GM21529 (cell line): ENCODE results near the gene CNTFR.

Experiments
- ATAC-seq: cut with Tn5 transposase; IDR thresholded peaks from one replicate; pipeline ENCODE4 v1.9.1; 2021; ENCODE audit not compliant: unreplicated experiment

CNTFR gene

DNA sequence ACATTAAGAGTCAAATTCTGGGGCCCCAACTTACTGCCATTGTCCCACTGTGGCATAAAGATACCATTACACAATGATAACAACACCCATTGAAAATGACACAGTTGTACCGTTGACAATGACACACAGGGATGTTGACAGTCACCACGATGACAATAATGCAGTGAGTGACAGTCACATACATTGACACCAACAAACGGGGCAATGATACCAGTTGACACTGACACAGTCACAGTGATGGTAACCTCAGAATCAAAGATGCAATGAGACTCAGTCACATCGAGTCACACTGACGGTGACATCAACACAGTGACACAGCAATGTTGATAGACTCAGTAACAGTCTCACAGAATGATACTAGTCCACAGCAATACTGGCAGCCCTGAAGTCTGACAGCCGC is 16.9 kb downstream of the CNTFR start:
- ATAC-seq, result no peak

DNA sequence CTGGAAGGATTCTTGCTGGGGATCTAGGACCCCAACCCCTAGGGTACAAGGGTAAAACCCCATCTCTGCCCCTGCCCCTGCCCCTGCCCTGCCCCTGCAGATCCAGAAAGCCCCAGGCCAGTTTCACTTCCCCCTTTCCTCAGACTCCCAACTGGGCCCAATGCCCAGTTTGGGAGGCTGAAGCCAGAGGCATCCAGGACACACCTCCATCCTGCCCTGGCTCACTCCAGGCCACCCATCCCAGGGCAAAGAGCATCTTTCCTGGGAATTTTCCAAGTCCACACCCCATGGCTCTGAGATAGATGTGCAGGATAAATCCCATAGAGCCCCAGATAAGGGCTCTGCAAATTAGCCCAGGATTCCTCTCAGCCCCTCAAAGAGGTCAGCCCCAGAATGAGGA is 17.4 kb downstream of the CNTFR start:
- ATAC-seq, result no peak

DNA sequence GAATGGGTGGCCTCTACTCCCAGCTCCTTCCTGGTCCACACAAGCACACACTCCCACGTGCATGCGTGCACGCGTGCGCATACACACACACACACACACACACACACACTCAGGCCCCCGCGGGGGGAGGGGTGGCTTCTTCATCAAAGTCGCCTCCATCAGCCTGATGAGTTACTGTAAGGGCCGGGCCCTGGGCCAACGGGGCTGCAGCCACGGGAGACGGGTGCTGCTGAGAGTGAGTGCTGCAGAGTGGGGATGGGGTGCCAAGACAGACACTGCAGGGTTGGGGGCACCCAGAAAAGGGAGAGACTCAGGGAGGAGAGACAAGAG is 18.1 kb downstream of the CNTFR start:
- no peak for ATAC-seq

DNA sequence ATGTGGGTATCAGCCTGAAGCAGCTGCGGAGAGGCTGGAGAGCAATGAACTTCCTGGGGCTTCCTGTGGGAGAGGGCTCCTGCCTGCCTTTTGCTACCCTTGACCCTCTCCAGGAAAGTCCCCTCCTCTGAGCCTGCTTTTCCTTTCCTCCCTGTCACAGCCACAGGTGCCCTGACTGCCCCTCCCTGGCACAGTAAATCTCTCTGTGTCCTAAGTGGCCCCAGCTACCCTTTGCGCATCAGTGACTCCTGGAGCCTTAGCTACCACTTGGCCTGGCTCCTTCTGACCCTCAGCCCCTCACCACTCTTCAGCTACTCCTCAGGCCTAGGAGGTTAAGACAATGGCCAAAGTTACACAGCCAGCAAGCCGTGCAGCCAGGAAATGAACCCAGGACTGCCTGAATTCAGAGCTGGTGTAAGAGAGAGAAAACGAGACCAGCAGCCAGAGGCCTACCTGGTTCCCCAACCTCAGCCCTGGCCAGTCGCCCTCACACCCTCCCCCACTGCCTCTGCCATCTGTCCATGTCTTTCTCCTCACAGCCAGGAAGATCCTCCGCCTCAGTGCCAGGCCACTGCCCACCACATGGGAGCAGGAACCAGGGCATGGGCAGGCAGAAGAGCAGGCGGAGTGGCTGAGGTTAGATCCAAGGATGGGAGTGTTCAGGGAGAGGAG is 18.6 kb downstream of the CNTFR start:
- ATAC-seq, result no peak

DNA sequence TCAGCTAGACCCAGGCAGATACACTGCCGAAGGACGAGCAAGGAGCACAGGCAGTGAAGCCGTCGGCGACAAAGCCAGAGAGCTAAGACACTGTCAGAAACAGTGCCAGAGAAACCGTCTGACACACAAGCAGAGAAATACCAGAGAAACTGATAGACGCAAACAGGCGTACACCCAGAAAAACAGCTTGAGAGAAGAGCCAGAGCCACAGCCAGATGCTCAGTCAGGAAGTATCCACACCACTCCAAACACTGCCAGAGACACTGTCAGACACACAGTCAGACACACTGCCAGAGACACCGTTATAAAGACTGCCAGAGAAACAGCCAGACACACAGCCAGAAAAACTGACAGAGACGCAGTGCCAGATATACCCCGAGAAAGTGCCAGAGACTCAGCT is 19.1 kb downstream of the CNTFR start:
- no peak for ATAC-seq

DNA sequence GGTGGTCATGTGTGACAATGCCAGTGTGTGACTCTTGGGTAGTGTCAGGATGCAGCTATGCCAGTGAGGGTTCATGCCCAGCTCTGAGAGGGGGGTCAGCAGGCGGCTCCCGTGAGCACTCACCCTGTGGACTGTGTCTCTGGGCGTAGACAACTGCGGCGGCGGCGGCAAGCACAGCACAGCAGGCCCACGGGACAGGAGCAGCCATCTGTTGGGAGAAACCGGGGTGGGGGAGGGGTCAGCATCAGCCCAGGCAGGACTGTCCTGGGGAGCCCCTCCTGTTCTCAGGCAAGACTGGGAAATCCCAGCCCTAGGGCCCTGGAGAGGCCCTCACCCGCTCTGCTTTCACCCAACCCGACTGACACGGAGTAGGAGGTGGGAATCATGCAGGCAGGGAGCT is 20.8 kb downstream of the CNTFR start:
- no peak for ATAC-seq

DNA sequence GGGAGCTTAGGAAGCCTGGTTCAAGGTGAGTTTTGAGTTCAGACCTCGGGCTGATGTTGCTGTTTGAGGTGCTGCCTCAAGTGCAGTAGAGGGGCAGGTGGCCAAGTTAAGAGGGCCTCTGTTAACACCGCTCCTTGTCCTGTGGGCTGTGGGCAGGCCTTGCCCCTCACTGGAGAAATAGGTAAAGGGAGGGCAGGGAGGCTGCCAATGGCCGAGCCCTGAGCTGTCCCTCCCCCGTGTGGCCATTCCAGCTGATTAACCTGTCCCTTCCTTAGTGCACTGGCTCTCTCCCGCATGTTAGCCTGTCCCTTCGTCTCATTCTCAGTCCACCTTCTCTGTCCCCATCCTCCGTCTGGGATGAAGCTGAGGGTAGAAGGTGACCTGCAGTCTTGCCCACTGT is 21.4 kb downstream of the CNTFR start:
- ATAC-seq, result no peak

DNA sequence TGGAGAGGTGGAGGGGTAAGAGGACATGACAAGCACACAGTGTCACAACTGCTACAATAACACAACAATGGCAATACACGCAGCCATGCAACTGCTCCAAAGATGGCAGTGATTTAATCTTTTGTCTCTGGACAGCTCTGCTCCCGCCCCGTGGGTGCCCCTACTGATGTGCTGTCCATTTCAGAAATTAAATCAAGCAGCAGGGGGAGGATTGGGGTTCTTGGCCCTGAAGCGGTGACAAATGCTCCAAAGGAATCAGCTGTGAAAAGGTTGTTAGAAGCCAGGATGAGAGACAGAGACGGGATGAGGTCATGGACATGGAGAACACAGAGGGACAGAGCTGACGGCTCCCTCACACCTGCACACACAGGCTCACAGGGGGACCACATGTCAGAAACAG is 22.6 kb downstream of the CNTFR start:
- no peak for ATAC-seq

DNA sequence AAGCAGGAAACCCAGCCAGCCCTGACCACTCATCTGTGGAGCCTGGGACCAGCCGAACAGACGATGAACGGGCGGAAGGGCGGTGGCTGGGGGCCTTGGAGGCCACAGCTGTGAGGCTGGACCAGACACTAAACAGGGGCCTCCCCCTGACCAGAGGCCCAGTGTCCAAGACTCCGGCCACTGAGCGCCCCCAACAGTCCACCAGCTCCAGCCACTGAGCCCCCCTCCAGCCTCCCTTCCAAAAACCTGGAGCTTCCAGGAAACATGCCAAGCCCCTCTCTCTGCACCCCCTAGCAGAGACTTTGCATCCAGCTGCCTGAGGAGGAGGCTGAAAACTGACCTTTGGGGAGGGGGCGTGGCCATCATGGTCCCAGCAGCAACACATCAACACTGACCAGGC is 23.2 kb downstream of the CNTFR start:
- no peak for ATAC-seq

DNA sequence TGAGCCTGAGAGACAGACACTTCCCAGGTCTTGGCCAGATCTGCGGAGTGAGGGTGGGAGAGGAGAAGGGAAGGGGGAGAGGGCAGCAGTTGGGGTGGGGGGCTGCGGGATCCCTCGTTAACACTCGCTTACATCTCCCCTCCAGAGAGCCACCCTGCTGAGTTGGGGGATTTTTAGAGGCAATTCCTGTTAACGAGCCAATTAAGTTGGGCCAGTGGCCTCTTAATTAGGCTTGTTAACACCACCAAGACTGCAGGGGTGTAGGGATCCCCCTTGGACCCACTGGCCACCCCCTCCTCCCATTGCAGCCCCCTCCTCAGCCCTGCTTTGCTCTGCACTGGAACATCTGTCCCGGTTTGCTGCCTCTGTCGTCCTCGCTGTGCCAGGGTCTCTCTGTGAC is 23.7 kb downstream of the CNTFR start:
- no peak for ATAC-seq

DNA sequence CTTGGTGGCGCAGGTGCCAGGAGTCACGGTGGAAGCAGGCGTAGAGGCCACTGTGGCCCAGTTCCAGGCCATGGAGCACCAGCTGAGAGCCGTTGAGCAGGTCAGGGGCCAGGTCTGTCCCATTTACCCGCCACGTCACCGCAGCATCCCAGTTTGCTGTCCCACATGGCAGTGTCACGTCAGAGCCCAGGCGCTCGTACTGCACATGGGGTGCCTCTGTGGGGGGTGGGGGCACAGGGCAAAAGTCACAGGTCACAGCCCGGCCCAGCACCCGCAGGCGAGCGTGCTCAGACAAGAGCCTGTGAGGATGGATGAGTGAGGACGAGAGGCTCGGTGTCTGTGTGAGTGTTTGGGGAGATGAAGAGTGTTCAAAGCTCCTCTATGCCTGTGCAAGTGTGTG is 24.9 kb downstream of the CNTFR start:
- no peak for ATAC-seq

DNA sequence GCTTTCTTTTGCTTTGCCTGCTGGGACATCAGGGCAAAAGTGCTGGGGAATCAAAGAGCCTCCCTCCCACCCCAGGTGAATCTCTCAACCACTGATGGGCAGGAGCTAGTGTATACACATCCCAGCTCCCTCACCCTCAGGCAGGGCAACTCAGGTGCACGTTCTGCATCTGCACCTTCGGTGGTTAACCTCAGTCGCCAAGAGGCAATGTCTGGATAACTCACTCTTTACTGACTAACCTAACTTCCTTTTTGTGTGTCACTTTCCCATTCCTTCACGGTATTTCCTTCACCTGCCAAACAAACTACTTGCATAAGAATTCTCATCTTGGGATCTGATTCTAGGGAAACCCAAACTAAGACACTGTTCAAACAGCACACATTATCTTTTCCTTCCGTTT is 26.3 kb downstream of the CNTFR start:
- no peak for ATAC-seq

DNA sequence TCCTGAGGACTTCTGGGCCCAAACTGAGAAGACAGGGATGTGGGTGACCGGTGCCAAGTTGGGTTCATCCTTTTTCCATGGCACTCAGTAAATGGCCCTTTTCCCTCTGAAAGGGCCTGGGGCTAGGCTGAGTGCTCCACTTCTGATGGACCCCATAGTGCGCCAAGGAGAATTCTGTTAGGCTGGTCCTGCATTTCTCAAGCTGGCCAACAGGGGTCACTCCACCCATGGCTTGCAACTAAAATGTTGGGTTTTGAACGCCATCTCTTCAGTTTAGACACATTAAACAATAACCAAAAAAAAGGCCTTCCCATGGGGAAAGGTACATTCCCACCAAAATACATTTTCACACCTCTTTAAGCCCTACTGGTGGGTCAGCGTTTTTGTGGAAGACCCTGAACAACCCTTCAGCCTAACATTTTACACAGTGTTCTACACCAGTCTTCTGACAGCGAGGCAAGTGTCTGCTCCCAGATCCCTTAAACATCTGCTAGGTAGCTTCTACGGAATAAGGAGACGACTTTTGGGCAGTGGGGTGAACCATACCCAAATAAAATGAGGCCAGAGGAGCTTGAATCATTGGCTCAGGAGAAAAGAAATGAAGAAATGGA is 27.3 kb downstream of the CNTFR start:
- no peak for ATAC-seq

DNA sequence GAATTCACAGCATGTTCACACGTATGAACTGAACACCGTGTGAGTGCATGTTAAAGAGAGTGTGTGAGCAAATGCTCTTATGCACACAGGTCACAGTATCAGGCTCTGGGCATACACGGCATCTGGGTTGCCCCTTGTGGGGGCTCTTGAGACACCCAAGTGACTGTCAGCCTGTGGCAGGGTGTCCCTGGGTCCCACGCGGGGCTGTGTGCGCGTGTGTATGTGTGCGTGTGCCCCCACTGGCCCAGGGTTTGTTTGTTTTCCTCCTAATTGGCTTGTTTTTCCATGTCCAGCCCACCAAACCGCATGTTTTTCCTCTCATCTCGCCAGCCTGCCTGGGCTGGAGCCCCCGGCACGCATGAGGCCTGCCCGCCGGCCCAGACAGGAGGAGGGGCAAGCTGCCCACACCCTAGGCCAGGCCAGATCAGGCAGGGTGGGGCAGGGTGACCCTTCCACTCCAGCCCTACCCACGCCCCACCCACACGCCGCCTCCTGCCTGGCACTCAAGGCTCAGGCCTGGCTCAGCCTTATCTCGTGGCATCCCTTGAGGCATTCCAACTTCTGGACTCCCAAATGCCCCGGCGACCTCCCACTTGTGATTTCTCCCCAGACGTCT is 28.8 kb downstream of the CNTFR start:
- ATAC-seq, result no peak

DNA sequence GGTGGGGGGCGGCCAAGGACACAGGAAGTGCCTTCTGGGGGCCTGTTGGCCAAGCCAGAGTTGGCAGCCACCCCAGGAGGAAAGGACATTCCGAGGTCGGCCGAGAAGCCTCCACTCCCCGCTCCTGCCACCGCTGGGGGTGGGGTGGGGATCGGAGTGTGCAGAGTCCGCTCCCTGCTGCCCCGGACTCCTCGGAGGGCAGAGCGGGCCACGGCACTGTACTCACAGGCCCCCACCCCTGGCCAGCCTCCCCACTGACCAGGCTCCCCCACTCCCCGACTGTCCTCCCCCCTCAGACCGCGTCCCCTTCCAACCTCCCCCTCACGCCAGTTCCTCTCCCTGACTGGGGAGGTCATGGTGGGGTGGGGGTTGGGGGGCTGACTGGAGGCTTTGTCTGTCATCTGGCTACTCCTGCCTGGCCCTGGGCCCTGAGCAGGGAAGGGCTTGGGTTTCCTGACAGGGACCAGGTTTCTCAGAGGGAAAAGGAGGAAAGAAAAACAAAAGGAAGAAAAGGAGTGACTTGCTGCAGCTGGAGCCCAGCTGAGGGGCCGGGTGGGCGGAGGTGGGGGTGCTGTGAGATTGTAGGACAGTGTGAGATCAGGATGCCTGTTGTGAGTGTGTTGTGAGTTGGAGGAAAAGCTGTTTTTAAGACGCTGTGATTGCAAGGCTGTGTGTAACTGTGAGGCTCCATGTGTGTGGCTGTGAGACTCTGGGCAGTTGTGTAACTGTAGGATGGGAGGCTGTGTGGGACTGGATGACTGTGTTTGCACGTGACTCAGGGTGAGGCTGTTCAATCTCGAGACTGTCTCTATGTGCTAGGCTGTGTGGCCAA is 29.7 kb downstream of the CNTFR start:
- ATAC-seq, result no peak

DNA sequence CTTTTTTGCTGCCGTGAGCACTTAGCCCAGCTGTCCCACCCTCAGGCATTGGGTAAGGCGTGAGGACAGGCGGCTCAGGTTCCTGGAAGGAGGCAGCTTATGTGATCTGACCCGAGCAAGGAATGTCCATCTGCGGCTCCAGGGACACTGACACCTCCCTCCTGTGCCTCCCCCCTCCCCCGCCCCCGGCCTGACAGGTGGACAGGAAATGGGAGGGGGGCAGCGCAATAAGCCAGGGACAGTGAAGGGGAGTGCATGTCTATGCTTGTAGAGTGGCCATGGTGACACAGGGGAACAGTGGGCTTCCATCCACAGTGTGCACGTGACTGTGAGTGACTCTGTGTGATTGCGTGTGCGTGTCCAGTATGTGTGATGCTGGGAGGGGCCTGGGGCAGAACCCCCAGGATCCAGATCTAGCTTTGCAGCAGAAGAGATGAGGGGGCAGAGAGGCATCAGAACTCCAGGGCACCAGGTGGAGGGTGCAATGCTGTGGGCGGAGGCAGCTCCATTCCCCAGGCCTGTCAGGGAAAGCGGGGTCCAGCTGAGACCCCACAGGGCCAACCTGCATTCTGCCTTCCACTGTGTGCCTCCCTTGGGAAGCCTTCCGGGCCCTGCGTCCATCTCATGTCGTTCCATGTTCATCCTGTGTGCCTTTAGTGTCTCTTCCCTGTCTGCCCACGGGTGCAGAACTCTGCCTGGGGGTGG is 30.5 kb downstream of the CNTFR start:
- no peak for ATAC-seq

DNA sequence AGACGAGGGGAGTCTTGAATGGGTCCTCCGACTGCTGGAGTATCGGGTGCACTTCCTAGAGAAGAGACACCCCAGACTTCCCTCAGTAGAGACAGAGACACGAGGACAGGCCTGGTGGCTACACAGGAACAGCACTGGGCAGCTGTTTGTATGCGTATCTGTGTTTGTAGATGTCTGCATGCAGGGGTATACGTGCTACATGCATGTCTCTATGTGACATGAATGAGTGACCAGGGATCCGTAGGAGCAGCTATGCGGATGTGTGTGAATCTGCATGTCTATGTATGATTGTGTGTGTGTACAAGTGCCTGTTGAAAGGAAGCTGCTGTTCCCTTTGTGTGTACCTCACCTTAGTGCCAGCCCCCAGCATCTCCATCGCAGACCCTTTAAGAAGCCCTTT is 31.2 kb downstream of the CNTFR start:
- ATAC-seq, result no peak

DNA sequence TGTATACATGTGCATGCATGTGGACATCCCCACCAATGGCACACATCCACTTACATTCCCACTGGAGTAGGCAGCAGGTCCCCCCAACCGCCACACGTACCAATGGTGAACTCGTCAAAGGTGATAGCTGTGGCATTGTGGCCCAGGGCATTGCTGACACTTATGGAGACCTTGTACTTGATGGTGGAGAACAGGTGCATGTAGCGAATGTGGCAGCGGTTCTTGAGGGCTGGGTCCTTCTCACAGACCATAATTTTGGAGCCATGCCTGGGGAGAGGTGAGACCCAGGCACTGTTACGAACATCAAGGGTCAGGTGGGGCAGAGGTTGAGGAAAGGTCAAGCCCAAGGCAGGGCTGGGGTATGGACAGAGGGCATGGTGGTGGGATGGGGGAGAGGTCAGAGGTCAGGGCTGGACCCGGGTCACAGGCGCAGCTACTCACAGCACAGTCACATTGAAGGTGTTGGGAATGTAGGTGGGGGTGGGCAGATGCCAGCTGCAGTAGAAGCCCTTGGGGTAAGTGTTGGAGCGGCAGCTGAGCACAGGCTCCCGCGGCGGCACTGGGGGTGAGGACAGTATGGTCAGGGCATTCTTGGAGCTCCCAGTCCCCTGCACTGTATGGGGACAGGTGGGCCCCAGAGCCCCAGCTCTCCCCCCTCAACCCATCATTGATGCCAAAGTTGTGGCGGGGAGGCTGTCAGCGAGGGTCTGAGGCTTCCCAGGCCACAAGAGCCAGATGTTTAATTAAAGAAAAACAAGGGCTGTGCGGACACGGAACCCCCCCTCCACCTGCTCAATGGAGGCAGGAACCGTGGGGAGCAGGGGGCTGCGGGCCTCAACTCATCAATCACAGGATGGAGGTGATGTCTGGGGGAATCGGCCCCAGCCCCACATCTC is 31.9 kb downstream of the CNTFR start:
- ATAC-seq, result no peak

DNA sequence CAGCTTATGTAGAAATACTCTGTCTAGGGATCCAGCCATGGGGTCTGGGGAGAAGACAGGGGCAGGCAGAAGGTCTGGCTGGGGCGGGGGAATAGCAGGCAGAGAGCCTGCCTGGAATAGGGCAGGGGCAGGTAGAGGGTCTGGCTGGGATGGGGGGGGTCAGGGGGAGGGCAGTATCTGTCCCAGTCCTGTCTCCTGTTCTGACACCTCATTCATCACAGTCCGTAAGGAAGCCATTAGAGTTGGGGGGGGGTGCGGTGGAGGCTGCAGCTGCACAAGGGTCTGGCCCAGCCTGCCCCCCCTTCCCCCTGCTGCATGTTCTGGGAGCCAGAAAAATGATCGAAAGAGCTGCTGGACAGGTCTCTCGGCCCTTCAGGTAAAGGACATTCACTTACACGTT is 32.6 kb downstream of the CNTFR start:
- ATAC-seq, result no peak

DNA sequence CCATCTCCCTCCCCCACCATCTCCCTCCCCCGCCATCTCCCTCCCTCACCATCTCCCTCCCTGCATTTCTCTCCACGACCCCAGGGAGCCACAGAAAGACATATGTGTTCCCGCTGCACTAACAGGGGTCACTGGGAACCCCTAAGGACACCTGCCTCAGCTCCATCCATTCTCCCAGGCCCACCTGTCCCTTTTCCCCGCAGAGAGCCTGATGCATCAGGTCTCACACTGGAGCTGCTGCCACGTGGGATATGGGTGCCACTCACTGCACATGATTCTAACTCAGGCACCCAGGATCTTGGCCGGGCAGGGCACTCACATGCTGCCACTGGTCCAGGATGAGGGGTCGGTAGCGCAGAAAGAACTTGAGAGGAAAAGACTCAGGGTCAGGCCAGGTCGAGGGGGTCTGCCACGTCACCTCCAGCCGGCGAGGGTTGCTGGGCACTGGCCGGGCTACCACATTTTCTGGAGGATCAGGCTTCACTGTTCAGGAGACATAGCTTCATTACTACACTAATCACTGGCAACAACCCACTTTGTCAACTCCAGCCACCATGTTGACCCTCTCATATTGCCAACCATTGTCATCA is 33.5 kb downstream of the CNTFR start:
- no peak for ATAC-seq
